Activated B cell treated with CpG ODN at 0.5 μM for 24 hours (primary cell): ENCODE measurements around the gene COL5A1. TPM values are rescaled to one million over a fixed set of nuclear protein-coding genes. Genes with fewer than 3 reads are reported as not detected.

Experiments
- ATAC-seq: fragments of 200-7000 bp; cut with Tn5 transposase; one replicate; pipeline ENCODE4 v1.10.0; 2021; ENCODE audit warnings: low read depth, mild to moderate bottlenecking, moderate library complexity
- CTCF ChIA-PET: fragments of 350-600 bp; sonication (Branson Sonifier 250); formaldehyde crosslinking; loops from one replicate; lab custom pipeline; 2021; ENCODE audit warnings: antibody characterized with exemption; lab: Charles Lee
- POLR2A ChIA-PET: fragments of 350-600 bp; sonication (Branson Sonifier 250); formaldehyde crosslinking; loops from one replicate; lab custom pipeline; 2021; ENCODE audit warnings: antibody characterized with exemption; lab: Charles Lee
- DNase-seq: peaks from one replicate; pipeline ENCODE4 v3.0.0; 2022
- H3K27ac Mint-ChIP-seq: one replicate; pipeline ENCODE4 v1.8.0; 2020; ENCODE audit warnings: mixed read lengths
- H3K27me3 Mint-ChIP-seq: one replicate; pipeline ENCODE4 v1.8.0; 2021; ENCODE audit warnings: mixed read lengths
- H3K36me3 Mint-ChIP-seq: one replicate; pipeline ENCODE4 v1.8.0; 2021; ENCODE audit warnings: low read depth, mixed read lengths
- H3K4me1 Mint-ChIP-seq: one replicate; pipeline ENCODE4 v1.8.0; 2021; ENCODE audit warnings: mixed read lengths
- H3K4me3 Mint-ChIP-seq: one replicate; pipeline ENCODE4 v1.8.0; 2020; ENCODE audit warnings: mild to moderate bottlenecking, mixed read lengths
- H3K9me3 Mint-ChIP-seq: one replicate; pipeline ENCODE4 v1.8.0; 2020; ENCODE audit warnings: mixed read lengths
- intact Hi-C: fragments of 100-400 bp; cut with micrococcal nuclease; formaldehyde crosslinking; loops from one replicate; pipeline ENCODE4 v1.15.1; 2024
- total RNA-seq: library from RNA; stranded (reverse); gene quantifications from 2 replicates; pipeline ENCODE4 v1.2.3, GENCODE V29; 2022
- TF ChIP-seq, protein P1 (sequence below): fragments of 200-600 bp; IDR thresholded peaks from one replicate; pipeline ENCODE4 v1.8.0; 2022; ENCODE audit warnings: antibody characterized with exemption, mild to moderate bottlenecking

Gene COL5A1
- total RNA-seq, 1 donor from 2014 or later: 0.02 TPM

DNA sequence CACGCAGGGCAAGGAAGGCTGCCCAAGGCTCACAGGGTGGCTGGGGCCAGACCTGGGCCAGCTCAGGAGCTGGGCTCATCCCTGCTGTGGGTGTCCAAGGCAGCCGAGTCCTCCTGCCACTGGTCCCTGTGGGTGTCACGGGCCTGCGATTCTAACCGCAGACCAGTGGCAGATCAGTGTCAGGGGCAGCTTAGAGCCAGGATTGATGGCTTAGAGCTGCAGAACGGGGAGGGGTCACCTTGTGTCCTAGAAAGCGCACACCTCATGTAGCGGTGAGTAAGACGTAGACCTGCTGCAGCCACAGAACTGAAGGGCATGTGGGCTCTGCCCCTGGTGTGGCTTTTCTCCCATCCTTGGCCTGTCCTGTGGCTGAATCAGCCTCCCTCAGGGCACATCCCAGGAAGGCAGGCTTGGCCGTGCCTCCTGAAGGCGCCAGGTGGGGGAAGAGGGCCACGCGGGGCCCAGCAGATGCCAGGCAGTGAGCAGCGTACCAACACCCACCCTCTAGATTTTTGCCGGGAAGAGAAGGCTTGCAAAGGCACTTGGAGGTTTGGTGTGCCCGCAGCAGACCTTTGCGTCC is 160.7 kb downstream of the COL5A1 start:
- ATAC-seq (no peak), DNase-seq (no peak)
- Mint-ChIP-seq H3K4me3 (no peak overlapping the region), H3K27ac (no peak overlapping the region), H3K4me1 (no peaks in the 10 kb centered on the region), H3K9me3 (no peaks in the 10 kb centered on the region), H3K36me3 (no peaks in the 10 kb centered on the region), H3K27me3 (no peaks in the 10 kb centered on the region)
- intact Hi-C loops: no loop called here
- ChIA-PET CTCF (no interaction called here), POLR2A (no interaction called here)
- TF ChIP-seq, protein P1, sequence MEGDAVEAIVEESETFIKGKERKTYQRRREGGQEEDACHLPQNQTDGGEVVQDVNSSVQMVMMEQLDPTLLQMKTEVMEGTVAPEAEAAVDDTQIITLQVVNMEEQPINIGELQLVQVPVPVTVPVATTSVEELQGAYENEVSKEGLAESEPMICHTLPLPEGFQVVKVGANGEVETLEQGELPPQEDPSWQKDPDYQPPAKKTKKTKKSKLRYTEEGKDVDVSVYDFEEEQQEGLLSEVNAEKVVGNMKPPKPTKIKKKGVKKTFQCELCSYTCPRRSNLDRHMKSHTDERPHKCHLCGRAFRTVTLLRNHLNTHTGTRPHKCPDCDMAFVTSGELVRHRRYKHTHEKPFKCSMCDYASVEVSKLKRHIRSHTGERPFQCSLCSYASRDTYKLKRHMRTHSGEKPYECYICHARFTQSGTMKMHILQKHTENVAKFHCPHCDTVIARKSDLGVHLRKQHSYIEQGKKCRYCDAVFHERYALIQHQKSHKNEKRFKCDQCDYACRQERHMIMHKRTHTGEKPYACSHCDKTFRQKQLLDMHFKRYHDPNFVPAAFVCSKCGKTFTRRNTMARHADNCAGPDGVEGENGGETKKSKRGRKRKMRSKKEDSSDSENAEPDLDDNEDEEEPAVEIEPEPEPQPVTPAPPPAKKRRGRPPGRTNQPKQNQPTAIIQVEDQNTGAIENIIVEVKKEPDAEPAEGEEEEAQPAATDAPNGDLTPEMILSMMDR: no peak

DNA sequence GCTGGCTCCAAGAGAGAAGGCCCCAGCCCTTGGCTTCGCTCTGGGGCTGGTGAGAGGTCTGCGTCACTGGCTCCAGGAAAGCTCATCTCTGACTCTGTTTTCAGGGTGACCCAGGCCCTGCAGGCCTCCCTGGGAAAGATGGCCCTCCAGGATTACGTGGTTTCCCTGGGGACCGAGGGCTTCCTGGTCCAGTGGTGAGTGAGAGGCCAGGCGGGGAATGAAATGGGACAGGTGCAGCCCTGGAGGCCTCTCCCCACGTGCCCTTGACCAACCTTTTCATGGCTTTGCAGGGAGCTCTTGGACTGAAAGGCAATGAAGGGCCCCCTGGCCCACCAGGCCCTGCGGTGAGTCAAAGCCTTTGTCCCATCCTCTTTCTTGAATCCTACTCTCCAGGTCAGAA is 163.3 kb downstream of the COL5A1 start:
- ATAC-seq: no peak
- ChIA-PET CTCF (no interaction called here), POLR2A (no interaction called here)
- no peak overlapping the region for H3K4me3 Mint-ChIP-seq
- no peak for DNase-seq
- H3K4me1 Mint-ChIP-seq: no peaks in the 10 kb centered on the region
- TF ChIP-seq, protein P1: no peak
- intact Hi-C loops: no loop called here
- H3K36me3 Mint-ChIP-seq: no peaks in the 10 kb centered on the region
- no peak overlapping the region for H3K27ac Mint-ChIP-seq
- H3K27me3 Mint-ChIP-seq: no peaks in the 10 kb centered on the region
- H3K9me3 Mint-ChIP-seq: no peaks in the 10 kb centered on the region

DNA sequence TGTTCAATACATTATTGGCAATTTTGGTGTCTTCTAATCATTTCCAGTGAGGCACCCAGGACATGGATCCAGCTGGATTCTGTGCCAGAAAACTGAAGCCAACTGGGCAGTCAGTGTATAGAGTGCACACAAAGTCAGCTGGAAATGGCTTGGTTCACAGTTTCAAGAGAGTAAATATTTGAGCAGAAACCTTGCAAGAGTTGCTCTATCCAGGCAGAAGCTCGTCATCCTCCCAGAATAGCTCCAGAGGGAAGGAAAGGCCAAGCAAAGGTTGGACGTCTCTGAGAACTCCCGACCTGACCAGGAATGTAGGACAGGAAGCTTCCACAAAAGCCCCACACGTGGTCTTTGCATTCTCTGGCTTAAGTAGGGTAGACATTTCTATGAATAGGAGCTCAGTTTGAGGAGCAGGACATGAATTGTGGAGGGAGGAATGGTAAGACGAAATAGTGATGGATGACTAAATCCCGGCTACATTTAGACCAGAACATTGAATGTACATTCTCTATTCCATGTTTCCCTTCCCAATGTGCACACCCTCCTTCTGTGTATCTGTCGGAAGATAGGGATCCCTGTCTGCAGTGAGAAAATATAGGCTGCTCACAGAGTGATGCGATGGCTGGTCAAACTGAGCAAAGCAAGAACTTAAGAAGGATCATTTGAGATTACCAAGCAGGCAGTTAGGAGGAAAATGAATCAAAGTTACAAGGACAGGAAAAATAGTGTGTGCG is 166.3 kb downstream of the COL5A1 start:
- intact Hi-C loops: no loop called here
- Mint-ChIP-seq H3K9me3 (no peaks in the 10 kb centered on the region), H3K27ac (no peak overlapping the region), H3K27me3 (no peaks in the 10 kb centered on the region), H3K4me3 (no peak overlapping the region), H3K4me1 (no peaks in the 10 kb centered on the region), H3K36me3 (no peaks in the 10 kb centered on the region)
- TF ChIP-seq, protein P1: no peak
- DNase-seq (no peak), ATAC-seq (no peak)
- ChIA-PET POLR2A (no interaction called here), CTCF (no interaction called here)

DNA sequence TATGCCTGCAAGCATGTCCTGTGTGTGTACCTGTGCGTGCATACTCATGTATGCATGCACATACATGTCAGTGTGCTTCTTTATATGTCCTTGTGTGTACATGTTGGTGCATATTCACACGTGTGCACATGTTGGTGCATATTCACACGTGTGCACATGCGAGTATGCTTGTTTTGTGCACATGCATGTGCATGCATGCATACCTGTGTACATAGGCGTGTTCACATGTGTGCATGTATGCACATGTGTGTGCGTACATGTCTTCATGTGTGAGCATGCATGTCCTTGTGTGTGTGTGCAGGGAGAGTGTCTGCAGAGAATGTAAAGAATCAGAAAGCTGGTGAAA is 166.8 kb downstream of the COL5A1 start:
- no peak for ATAC-seq
- TF ChIP-seq, protein P1: no peak
- intact Hi-C loops: no loop called here
- Mint-ChIP-seq H3K36me3 (no peaks in the 10 kb centered on the region), H3K27me3 (no peaks in the 10 kb centered on the region), H3K4me1 (no peaks in the 10 kb centered on the region), H3K27ac (no peak overlapping the region), H3K4me3 (no peak overlapping the region), H3K9me3 (no peaks in the 10 kb centered on the region)
- DNase-seq: no peak
- POLR2A ChIA-PET: no interaction called here
- CTCF ChIA-PET: no interaction called here

DNA sequence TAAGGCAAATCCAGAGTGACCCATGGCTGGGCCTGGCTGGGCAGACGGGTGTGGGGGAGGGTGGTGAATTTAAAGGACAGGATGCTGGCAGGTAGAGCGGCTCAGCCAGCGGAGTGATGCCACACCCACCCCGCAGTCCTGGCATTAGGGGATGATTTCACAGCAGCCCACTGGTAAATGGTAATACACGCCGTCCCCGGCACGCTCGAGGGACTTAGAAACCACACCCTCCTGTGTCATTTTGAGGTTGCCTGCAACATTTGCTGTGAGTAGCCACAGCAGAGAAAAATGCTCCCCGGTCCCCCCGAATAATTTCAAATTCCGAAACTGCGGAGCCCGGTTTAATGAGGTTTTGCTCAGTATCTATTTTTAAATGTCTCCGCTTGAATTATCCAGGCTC is 167.7 kb downstream of the COL5A1 start:
- DNase-seq: no peak
- Mint-ChIP-seq H3K4me3 (no peak overlapping the region), H3K27me3 (no peaks in the 10 kb centered on the region), H3K4me1 (no peaks in the 10 kb centered on the region), H3K36me3 (no peaks in the 10 kb centered on the region), H3K9me3 (no peaks in the 10 kb centered on the region), H3K27ac (no peak overlapping the region)
- ChIA-PET POLR2A (no interaction called here), CTCF (no interaction called here)
- intact Hi-C loops: no loop called here
- TF ChIP-seq, protein P1: no peak
- ATAC-seq: no peak
